Measurements from ENCODE around the gene TTL.

Gene TTL

GRCh38 chr2:112584891-112585250 is 102.9 kb downstream of the TTL start:
- DNase-seq: no peak

- DNase-seq: no peak
These were observed 103.4 kb downstream of the TTL start for GRCh38 chr2:112585400-112585799.

- DNase-seq: no peak
These were observed 104.0 kb downstream of the TTL start for GRCh38 chr2:112585873-112586464.

GRCh38 chr2:112588611-112589045 is 106.7 kb downstream of the TTL start:
- DNase-seq: no peak

Measured in NCI-H2171 (cell line).